Astrocyte of the cerebellum (primary cell): ENCODE measurements around the gene TMPRSS3.

Experiments used
- DNase-seq: peaks from one replicate; pipeline ENCODE4 v3.0.0-alpha.2; 2011; ENCODE audit warnings: low read depth
- H3K4me3 ChIP-seq: 2 replicates; pipeline ENCODE4 v1.5.1; 2011; ENCODE audit warnings: mild to moderate bottlenecking, low read depth, low read length, moderate library complexity
- CTCF ChIP-seq: IDR thresholded peaks from 2 replicates; pipeline ENCODE4 v1.5.1; 2012; ENCODE audit warnings: low read length, low read depth, moderate library complexity, mild to moderate bottlenecking; ENCODE audit errors: missing control alignments
- in situ Hi-C: cut with HindIII; loops from 2 replicates; pipeline ENCODE4 v1.10.0; 2017; ENCODE audit warnings: low sequenced_read_pairs

The TMPRSS3 gene

GRCh38 chr21:42398436-42399028 lies 2.7 kb upstream of the TMPRSS3 start:
- DNase-seq = no peak
- in situ Hi-C loops = no loop called here
- TF ChIP-seq CTCF = no peak
- H3K4me3 ChIP-seq = no peak overlapping the region

GRCh38 chr21:42397746-42398394 lies 2.0 kb upstream of the TMPRSS3 start:
- no peak for DNase-seq
- in situ Hi-C loops = no loop called here
- no peak for TF ChIP-seq CTCF

GRCh38 chr21:42396799-42397745 lies 1.2 kb upstream of the TMPRSS3 start:
- no peak overlapping the region for H3K4me3 ChIP-seq
- in situ Hi-C loops = no loop called here
- no peak for TF ChIP-seq CTCF
- no peak for DNase-seq

More at GRCh38 chr21:42397746-42398394, 2.0 kb upstream of the TMPRSS3 start:
- no peak overlapping the region for H3K4me3 ChIP-seq

GRCh38 chr21:42395302-42395701 lies 550 bp downstream of the TMPRSS3 start:
- in situ Hi-C loops = no loop called here
- no peak for DNase-seq
- H3K4me3 ChIP-seq = no peak overlapping the region
- TF ChIP-seq CTCF = no peak

GRCh38 chr21:42393443-42393950 lies 2.4 kb downstream of the TMPRSS3 start:
- H3K4me3 ChIP-seq = no peak overlapping the region
- in situ Hi-C loops = no loop called here
- DNase-seq = no peak
- TF ChIP-seq CTCF = no peak

GRCh38 chr21:42392731-42393442 lies 3.0 kb downstream of the TMPRSS3 start:
- no peak for TF ChIP-seq CTCF
- no peak overlapping the region for H3K4me3 ChIP-seq
- DNase-seq = no peak
- in situ Hi-C loops = no loop called here
